Spleen (tissue), 11 donors: Measurements from ENCODE around the gene AMBRA1. TPM values are rescaled to one million over a fixed set of nuclear protein-coding genes. Genes with fewer than 3 reads are reported as not detected.
A peak's percentile ranks its signal among the peaks of the same experiment; 100 is the strongest.

ENCODE experiments used
- DNase-seq: peaks from one replicate; pipeline ENCODE4 v3.0.0-alpha.2; 2020
- H3K27ac ChIP-seq, 8 donors: fragments of 200-600 bp; sonication (generic) in 7 of 8; 1 replicate in 4 of 8; 2 replicates in 4 of 8; pipeline versions ENCODE4 v1.5.0 to v1.8.0; 2016 to 2021; ENCODE audit warnings: inconsistent platforms in 4 of 8, mild to moderate bottlenecking in 4 of 8, moderate library complexity in 1 of 8
- H3K27me3 ChIP-seq, 7 donors: fragments of 200-600 bp; sonication (generic) in 6 of 7; replicated peaks in 1 of 7; 1 replicate in 4 of 7; 2 replicates in 3 of 7; pipeline versions ENCODE4 v1.5.0 to v1.8.0; 2016 to 2021; ENCODE audit warnings: inconsistent platforms in 3 of 7, mild to moderate bottlenecking in 1 of 7
- H3K36me3 ChIP-seq, 6 donors: fragments of 200-600 bp; sonication (generic) in 5 of 6; 1 replicate in 4 of 6; 2 replicates in 2 of 6; pipeline versions ENCODE4 v1.5.0 to v1.8.0; 2016 to 2021; ENCODE audit warnings: inconsistent platforms in 2 of 6
- H3K4me1 ChIP-seq, 6 donors: fragments of 200-600 bp; sonication (generic) in 5 of 6; 1 replicate in 3 of 6; 2 replicates in 3 of 6; pipeline versions ENCODE4 v1.5.0 to v1.8.0; 2016 to 2021; ENCODE audit warnings: inconsistent platforms in 3 of 6
- H3K4me3 ChIP-seq, 8 donors: fragments of 200-600 bp; sonication (generic) in 7 of 8; 1 replicate in 4 of 8; 2 replicates in 4 of 8; pipeline versions ENCODE4 v1.5.0 to v1.8.0; 2016 to 2021; ENCODE audit warnings: inconsistent platforms in 4 of 8, mild to moderate bottlenecking in 4 of 8, moderate library complexity in 2 of 8
- H3K9me3 ChIP-seq, 8 donors: fragments of 200-600 bp; sonication (generic) in 7 of 8; 1 replicate in 4 of 8; 2 replicates in 4 of 8; pipeline versions ENCODE4 v1.5.0 to v1.8.0; 2016 to 2021; ENCODE audit warnings: inconsistent platforms in 4 of 8
- CTCF ChIP-seq, 11 experiments: fragments of 200-600 bp in 7 of 11; fragments of 450-650 bp in 4 of 11; sonication (generic) in 4 of 11; IDR thresholded peaks in 8 of 11; conservative IDR thresholded peaks in 3 of 11; 1 replicate in 7 of 11; 2 replicates in 4 of 11; pipeline versions ENCODE4 v1.4.0 to v1.8.0; 2016 to 2021; ENCODE audit warnings: antibody characterized with exemption in 11 of 11, inconsistent platforms in 4 of 11, mild to moderate bottlenecking in 1 of 11
- POLR2A ChIP-seq, 3 donors: fragments of 450-650 bp; IDR thresholded peaks; one replicate each; pipeline ENCODE4 v1.5.1; 2017; ENCODE audit warnings: antibody characterized with exemption in 3 of 3, mild to moderate bottlenecking in 1 of 3
- POLR2AphosphoS5 ChIP-seq, 3 donors: sonication (generic); formaldehyde crosslinking; IDR thresholded peaks; one replicate each; pipeline ENCODE4 v1.5.1; 2017; ENCODE audit warnings: antibody characterized with exemption in 3 of 3
- WGBS, 5 donors: extraction: QIAGEN DNeasy Blood & Tissue Kit in 3 of 5; methylation state at CpG; one replicate each; pipeline versions ENCODE4 v1.1.5 to v1.1.7; 2013 to 2018; 5-methylcytosine and 5-hydroxymethylcytosine counted together
- intact Hi-C: fragments of 100-400 bp; cut with DNase I; formaldehyde crosslinking; loops from one replicate; pipeline ENCODE4 v1.15.0; 2023; ENCODE audit warnings: low total_unique reads
- polyA plus RNA-seq, 3 donors: library from polyadenylated mRNA; stranded (reverse); fragments of 200-250 nt; gene quantifications; one replicate each; pipeline ENCODE4 v1.2.1, GENCODE V29; 2013
- total RNA-seq, 7 donors: library from RNA; depleted of rRNA in 3 of 7; stranded (reverse); fragments of >200 nt in 3 of 7; fragmentation: NEBNext Ultra II Directional in 4 of 7; extraction: Animal tissue kit (Norgen Biotek cat#: 25700) in 4 of 7; gene quantifications; one replicate each; pipeline versions ENCODE4 v1.1.0 to v1.2.1, GENCODE V29; 2016 to 2021
- donor health status: healthy with polysubstance abuse.
- donor health status: DM: no; HTN: no; CAD: no; lungs with moderate emphysema.
- donor health status: DM: no; HTN: no; CAD: no.
- donor health status: Bipolar disorder and iron deficiency.
- donor health status: healthy.
- donor health status: DM: no; HTN: no; CAD: no.
- donor health status: DM: yes; HTN: yes; CAD: no.

The AMBRA1 gene
- total and polyA plus RNA-seq, 10 donors: 3.6 to 54.6 (median 37.7) TPM

DNA sequence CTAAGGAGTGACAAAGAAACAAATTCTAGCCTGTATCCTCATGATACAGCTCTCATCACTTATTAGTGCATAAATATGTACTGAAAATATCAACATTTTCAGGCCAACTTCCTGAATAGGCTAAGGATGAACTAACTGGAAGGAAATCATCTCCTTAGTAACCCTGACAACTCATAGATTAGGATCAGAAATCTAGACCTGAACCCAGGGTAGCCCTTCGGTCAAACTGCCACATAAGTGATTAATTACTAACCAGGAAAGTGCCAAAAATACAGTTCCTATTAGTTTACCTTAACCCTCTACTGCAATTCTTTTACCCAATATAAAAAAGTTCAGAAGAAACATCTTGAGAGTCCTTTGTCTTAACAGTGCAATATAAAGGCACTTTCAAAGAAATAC is 40.0 kb downstream of the AMBRA1 start:
- intact Hi-C loops: no loop called here
- no peaks in the 10 kb centered on the region for H3K9me3 ChIP-seq
- WGBS, 5 donors: 0 to 23% (median 15%) methylated on average over 1 of the region's 1 CpG
- TF ChIP-seq POLR2A (IDR thresholded peaks at IDR 0.05): no peak
- TF ChIP-seq POLR2AphosphoS5 (IDR thresholded peaks at IDR 0.05): no peak
- TF ChIP-seq CTCF (IDR thresholded peaks at IDR 0.05 in 8 of 11, conservative IDR thresholded peaks at IDR 0.05 in 3 of 11): no peak
- peak overlapping the region in 6 of 8 donors; percentile 8 to 60 (median 29) for H3K27ac ChIP-seq
- DNase-seq: no peak
- H3K4me1 ChIP-seq: peaks cover 10 to 67% (median 35%) of the 10 kb centered on the region in 6 donors
- H3K36me3 ChIP-seq: no peaks in the 10 kb centered on the region
- H3K4me3 ChIP-seq: no peak overlapping the region
- no peaks in the 10 kb centered on the region for H3K27me3 ChIP-seq

DNA sequence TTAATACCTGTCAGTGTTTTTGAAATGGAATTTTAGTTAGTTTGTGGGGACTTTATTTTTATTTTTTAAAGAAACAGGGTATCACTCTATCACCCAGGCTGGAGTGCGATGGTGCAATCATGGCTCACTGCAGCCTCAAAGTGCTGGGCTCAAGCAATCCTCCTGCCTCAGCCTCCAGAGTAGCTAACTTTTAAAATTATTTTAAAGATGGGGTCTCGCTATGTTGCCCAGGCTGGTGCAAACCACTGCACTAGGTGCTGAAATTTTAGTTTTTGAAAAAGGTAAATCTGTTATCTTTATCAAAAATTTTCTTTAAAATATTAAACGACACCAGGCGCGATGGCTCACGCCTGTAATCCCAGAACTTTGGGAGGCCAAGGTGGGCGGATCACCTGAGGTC is 42.6 kb downstream of the AMBRA1 start:
- Histone ChIP-seq H3K27ac (no peak overlapping the region), H3K9me3 (no peaks in the 10 kb centered on the region), H3K4me1 (peaks cover 10 to 59% (median 32%) of the 10 kb centered on the region in 6 donors), H3K4me3 (no peak overlapping the region), H3K27me3 (no peaks in the 10 kb centered on the region), H3K36me3 (peaks cover 0 to 23% (median 15%) of the 10 kb centered on the region in 6 donors)
- DNase-seq: no peak
- WGBS, 5 donors: 94 to 99% (median 98%) methylated on average over 7 of the region's 7 CpGs
- no peak for TF ChIP-seq CTCF (IDR thresholded peaks at IDR 0.05 in 8 of 11, conservative IDR thresholded peaks at IDR 0.05 in 3 of 11)
- TF ChIP-seq POLR2AphosphoS5 (IDR thresholded peaks at IDR 0.05): no peak
- TF ChIP-seq POLR2A (IDR thresholded peaks at IDR 0.05): no peak
- intact Hi-C loops: no loop called here

- TF ChIP-seq CTCF (IDR thresholded peaks at IDR 0.05 in 8 of 11, conservative IDR thresholded peaks at IDR 0.05 in 3 of 11) (no peak), POLR2A (IDR thresholded peaks at IDR 0.05) (no peak), POLR2AphosphoS5 (IDR thresholded peaks at IDR 0.05) (no peak)
- H3K4me1 ChIP-seq: peaks cover 0 to 22% (median under 1%) of the 10 kb centered on the region in 6 donors
- H3K4me3 ChIP-seq: no peak overlapping the region
- no peak for DNase-seq
- no peaks in the 10 kb centered on the region for H3K9me3 ChIP-seq
- intact Hi-C loops: no loop called here
- H3K27ac ChIP-seq: no peak overlapping the region
- WGBS, 5 donors: 86 to 89% (median 89%) methylated on average over 5 of the region's 5 CpGs
- no peaks in the 10 kb centered on the region for H3K27me3 ChIP-seq
- H3K36me3 ChIP-seq: peaks cover 0 to 60% (median 50%) of the 10 kb centered on the region in 6 donors
Measured at GRCh38 chr11:46547579-46547978, 46.2 kb downstream of the AMBRA1 start.

DNA sequence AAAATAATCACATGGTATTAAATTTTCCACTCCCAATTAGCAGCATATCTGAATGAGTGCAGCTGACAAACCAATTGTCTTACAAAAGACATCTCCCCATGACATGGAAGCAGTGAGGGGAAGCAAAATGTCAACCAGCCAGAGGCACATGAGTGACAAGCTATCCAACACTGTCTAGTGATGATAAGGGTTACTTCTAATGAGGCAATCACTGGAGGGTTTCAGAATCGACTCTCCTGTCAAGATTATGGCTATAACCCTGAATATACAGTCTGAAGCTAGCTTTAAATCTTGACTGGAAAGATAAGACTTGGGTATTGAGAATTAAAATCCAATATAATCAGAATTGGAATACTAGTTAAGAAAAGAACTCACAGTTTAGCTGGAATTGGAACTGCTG is 50.3 kb downstream of the AMBRA1 start:
- no peak for DNase-seq
- Histone ChIP-seq H3K27me3 (no peaks in the 10 kb centered on the region), H3K27ac (no peak overlapping the region), H3K4me1 (peaks cover 0 to 11% (median 0%) of the 10 kb centered on the region in 6 donors), H3K4me3 (no peak overlapping the region), H3K9me3 (no peaks in the 10 kb centered on the region), H3K36me3 (peaks cover 3 to 100% (median 72%) of the 10 kb centered on the region in 6 donors)
- no peak for TF ChIP-seq POLR2AphosphoS5 (IDR thresholded peaks at IDR 0.05)
- no peak for TF ChIP-seq CTCF (IDR thresholded peaks at IDR 0.05 in 8 of 11, conservative IDR thresholded peaks at IDR 0.05 in 3 of 11)
- TF ChIP-seq POLR2A (IDR thresholded peaks at IDR 0.05): no peak
- intact Hi-C loops: no loop called here
- 60 to 88% (median 75%) methylated on average over 1 of the region's 1 CpG for WGBS, 5 donors
